Natural killer cell (primary cell): ENCODE data around the gene HS6ST2. TPM values are rescaled to one million over a fixed set of nuclear protein-coding genes. Genes with fewer than 3 reads are reported as not detected.
"Not testable (repeated sequence)": the region's sequence is repeated elsewhere in the genome, so short reads cannot be mapped to it uniquely, and the experiment has no call there.

Experiments used
- ATAC-seq, 3 donors: fragments of 150-1000 bp in 2 of 3; fragments of 200-7000 bp in 1 of 3; cut with Tn5 transposase; 1 replicate in 1 of 3; 2 replicates in 2 of 3; pipeline ENCODE4 v1.10.0; 2021; ENCODE audit warnings: mild to moderate bottlenecking in 2 of 3, moderate library complexity in 2 of 3
- DNase-seq, 2 donors: peaks; one replicate each; pipeline versions ENCODE4 v3.0.0 to v3.0.0-alpha.2; 2013 to 2021; ENCODE audit warnings: mixed read lengths in 1 of 2
- H3K27ac ChIP-seq: one replicate; pipeline ENCODE4 v1.5.1; 2013; ENCODE audit warnings: mild to moderate bottlenecking, low read length
- H3K27me3 ChIP-seq: one replicate; pipeline ENCODE4 v1.6.1; 2013; ENCODE audit warnings: low read length; ENCODE audit not compliant: control insufficient read depth, insufficient read depth
- H3K36me3 ChIP-seq: one replicate; pipeline ENCODE4 v1.6.1; 2013; ENCODE audit warnings: low read length; ENCODE audit not compliant: control insufficient read depth, insufficient read depth
- H3K4me1 ChIP-seq: one replicate; pipeline ENCODE4 v1.6.1; 2013; ENCODE audit warnings: low read length; ENCODE audit not compliant: control insufficient read depth, insufficient read depth
- H3K4me3 ChIP-seq: one replicate; pipeline ENCODE4 v1.5.1; 2013; ENCODE audit warnings: low read length
- H3K9me3 ChIP-seq: one replicate; pipeline ENCODE4 v1.6.1; 2013; ENCODE audit warnings: low read length; ENCODE audit not compliant: control insufficient read depth, insufficient read depth
- H3K27ac Mint-ChIP-seq, 2 donors: one replicate each; pipeline ENCODE4 v1.8.0; 2022; ENCODE audit warnings: mild to moderate bottlenecking in 2 of 2, mixed read lengths in 2 of 2, moderate library complexity in 1 of 2
- H3K27me3 Mint-ChIP-seq, 2 donors: one replicate each; pipeline ENCODE4 v1.8.0; 2022; ENCODE audit warnings: low read depth in 2 of 2, mixed read lengths in 2 of 2
- H3K36me3 Mint-ChIP-seq: one replicate; pipeline ENCODE4 v1.8.0; 2022; ENCODE audit warnings: mixed read lengths
- H3K4me1 Mint-ChIP-seq, 2 donors: one replicate each; pipeline ENCODE4 v1.8.0; 2022; ENCODE audit warnings: mixed read lengths in 2 of 2
- H3K4me3 Mint-ChIP-seq: one replicate; pipeline ENCODE4 v1.8.0; 2022; ENCODE audit warnings: mild to moderate bottlenecking, moderate library complexity, mixed read lengths
- H3K9me3 Mint-ChIP-seq, 2 donors: one replicate each; pipeline ENCODE4 v1.8.0; 2022; ENCODE audit warnings: mixed read lengths in 2 of 2
- WGBS: methylation state at CpG from one replicate; pipeline ENCODE4 v1.1.7; 2013; ENCODE audit warnings: missing lambda C conversion rate; ENCODE audit not compliant: insufficient coverage; 5-methylcytosine and 5-hydroxymethylcytosine counted together
- intact Hi-C: fragments of 100-400 bp; cut with micrococcal nuclease; formaldehyde crosslinking; loops from one replicate; pipeline ENCODE4 v1.14.2; 2022
- total RNA-seq, 4 donors: library from RNA; stranded (reverse); fragments of 120-200 nt in 1 of 4; gene quantifications; one replicate each; pipeline versions ENCODE4 v1.2.3 to v1.2.4, GENCODE V29; 2013 to 2022
- TF ChIP-seq, protein P1 (sequence below): fragments of 200-600 bp; IDR thresholded peaks from one replicate; pipeline ENCODE4 v1.8.0; 2022; ENCODE audit warnings: antibody characterized with exemption

HS6ST2 gene
- total RNA-seq, 3 donors from 2014 or later (not counting 1 experiment from before 2014, with no cell fraction given), result not detected

DNA sequence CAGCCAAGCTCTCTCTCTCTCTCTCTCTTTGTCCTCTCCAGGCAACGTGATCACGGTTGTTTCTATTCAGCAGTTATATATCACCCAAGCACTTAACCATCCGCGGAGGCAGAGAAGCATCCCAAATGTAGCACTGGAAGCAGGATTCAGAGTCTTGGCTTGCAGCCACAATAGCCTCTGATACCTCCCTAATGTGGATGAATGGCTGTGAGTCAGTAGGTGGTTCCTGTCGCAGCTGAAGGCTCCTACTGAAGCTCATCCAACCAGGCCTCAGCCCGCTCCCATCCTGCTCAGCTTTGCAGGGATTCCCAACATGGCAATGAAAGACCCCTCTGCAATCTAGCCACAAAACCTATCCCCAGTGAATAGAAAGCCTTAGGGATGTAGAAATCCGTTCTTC lies 5.1 kb downstream of the HS6ST2 start:
- TF ChIP-seq, protein P1, sequence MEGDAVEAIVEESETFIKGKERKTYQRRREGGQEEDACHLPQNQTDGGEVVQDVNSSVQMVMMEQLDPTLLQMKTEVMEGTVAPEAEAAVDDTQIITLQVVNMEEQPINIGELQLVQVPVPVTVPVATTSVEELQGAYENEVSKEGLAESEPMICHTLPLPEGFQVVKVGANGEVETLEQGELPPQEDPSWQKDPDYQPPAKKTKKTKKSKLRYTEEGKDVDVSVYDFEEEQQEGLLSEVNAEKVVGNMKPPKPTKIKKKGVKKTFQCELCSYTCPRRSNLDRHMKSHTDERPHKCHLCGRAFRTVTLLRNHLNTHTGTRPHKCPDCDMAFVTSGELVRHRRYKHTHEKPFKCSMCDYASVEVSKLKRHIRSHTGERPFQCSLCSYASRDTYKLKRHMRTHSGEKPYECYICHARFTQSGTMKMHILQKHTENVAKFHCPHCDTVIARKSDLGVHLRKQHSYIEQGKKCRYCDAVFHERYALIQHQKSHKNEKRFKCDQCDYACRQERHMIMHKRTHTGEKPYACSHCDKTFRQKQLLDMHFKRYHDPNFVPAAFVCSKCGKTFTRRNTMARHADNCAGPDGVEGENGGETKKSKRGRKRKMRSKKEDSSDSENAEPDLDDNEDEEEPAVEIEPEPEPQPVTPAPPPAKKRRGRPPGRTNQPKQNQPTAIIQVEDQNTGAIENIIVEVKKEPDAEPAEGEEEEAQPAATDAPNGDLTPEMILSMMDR, result no peak
- Mint-ChIP-seq H3K4me3 (no peak overlapping the region), H3K36me3 (no peaks in the 10 kb centered on the region), H3K4me1 (peaks cover 0 to 7% of the 10 kb centered on the region in 2 donors), H3K27me3 (peaks cover 29 to 43% of the 10 kb centered on the region in 2 donors), H3K27ac (no peak overlapping the region), H3K9me3 (no peaks in the 10 kb centered on the region)
- no peaks in the 10 kb centered on the region for H3K9me3 ChIP-seq
- 96% methylated on average over 4 of the region's 7 CpGs for WGBS
- intact Hi-C loops, result no loop called here
- H3K27ac ChIP-seq, result no peak overlapping the region
- no peak overlapping the region for H3K4me3 ChIP-seq
- peaks cover 13% of the 10 kb centered on the region for H3K4me1 ChIP-seq
- H3K36me3 ChIP-seq, result no peaks in the 10 kb centered on the region
- no peak for DNase-seq
- no peaks in the 10 kb centered on the region for H3K27me3 ChIP-seq
- ATAC-seq, result no peak

- no peak for DNase-seq
- no peaks in the 10 kb centered on the region for H3K4me1 ChIP-seq
- H3K9me3 ChIP-seq, result no peaks in the 10 kb centered on the region
- no peak overlapping the region for H3K27ac ChIP-seq
- Mint-ChIP-seq H3K27me3 (peaks cover 12 to 54% of the 10 kb centered on the region in 2 donors), H3K4me3 (no peak overlapping the region), H3K4me1 (no peaks in the 10 kb centered on the region), H3K36me3 (no peaks in the 10 kb centered on the region), H3K9me3 (no peaks in the 10 kb centered on the region), H3K27ac (no peak overlapping the region)
- ATAC-seq, result no peak
- H3K4me3 ChIP-seq, result no peak overlapping the region
- intact Hi-C loops, result no loop called here
- no CpG with 5 or more reads among the region's 4 CpGs for WGBS
- no peaks in the 10 kb centered on the region for H3K36me3 ChIP-seq
- TF ChIP-seq, protein P1, result no peak
- no peaks in the 10 kb centered on the region for H3K27me3 ChIP-seq
Measured at GRCh38 chrX:132948648-132949260, 9.7 kb downstream of the HS6ST2 start.

GRCh38 chrX:132945055-132945599 lies 13.3 kb downstream of the HS6ST2 start:
- H3K4me1 Mint-ChIP-seq, H3K9me3 Mint-ChIP-seq, H3K4me1 ChIP-seq, ATAC-seq, H3K9me3 ChIP-seq, DNase-seq, intact Hi-C loops, H3K4me3 Mint-ChIP-seq, H3K27me3 ChIP-seq, H3K27ac ChIP-seq, H3K27ac Mint-ChIP-seq, H3K4me3 ChIP-seq, H3K36me3 ChIP-seq, H3K36me3 Mint-ChIP-seq: not testable (repeated sequence)
- peaks cover 5 to 47% of the 10 kb centered on the region in 2 donors for H3K27me3 Mint-ChIP-seq
- WGBS, result 100% methylated on average over 1 of the region's 4 CpGs

DNA sequence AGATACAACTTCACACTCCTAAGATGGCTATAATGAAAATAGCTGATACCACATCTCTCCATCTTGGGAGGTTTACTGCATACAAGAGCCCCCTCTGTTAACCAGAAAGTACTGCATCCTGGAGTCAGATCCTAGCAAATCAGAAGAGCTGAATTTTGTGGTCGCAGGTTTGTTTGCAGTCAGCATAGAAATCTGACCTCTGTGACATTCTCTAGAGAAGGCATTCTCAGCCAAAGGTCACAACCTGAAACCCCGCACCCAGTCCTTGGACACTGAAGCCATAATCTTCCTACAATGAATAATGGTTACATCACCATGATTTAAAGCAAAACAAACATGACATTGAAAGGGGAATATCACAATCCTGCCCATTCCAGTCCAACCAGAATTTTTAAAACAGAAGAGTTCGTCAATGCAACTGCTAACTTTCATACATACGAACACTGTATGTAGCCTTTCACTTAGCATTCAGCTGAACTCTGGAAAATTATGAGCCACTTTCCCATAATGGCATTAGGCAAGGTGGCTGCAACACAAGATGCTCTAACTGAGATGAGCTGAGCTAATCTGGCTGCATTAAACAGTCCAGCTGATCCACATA lies 17.6 kb downstream of the HS6ST2 start:
- Histone ChIP-seq H3K4me1 (no peaks in the 10 kb centered on the region), H3K9me3 (no peaks in the 10 kb centered on the region), H3K36me3 (no peaks in the 10 kb centered on the region), H3K27me3 (no peaks in the 10 kb centered on the region), H3K27ac (no peak overlapping the region), H3K4me3 (no peak overlapping the region)
- H3K27ac Mint-ChIP-seq, result no peak overlapping the region
- TF ChIP-seq, protein P1, result no peak
- H3K36me3 Mint-ChIP-seq, result no peaks in the 10 kb centered on the region
- no peaks in the 10 kb centered on the region for H3K4me1 Mint-ChIP-seq
- no peaks in the 10 kb centered on the region for H3K9me3 Mint-ChIP-seq
- H3K27me3 Mint-ChIP-seq, result peaks cover 3 to 51% of the 10 kb centered on the region in 2 donors
- no peak overlapping the region for H3K4me3 Mint-ChIP-seq
- intact Hi-C loops, result no loop called here
- no peak for DNase-seq
- ATAC-seq, result no peak
- WGBS, result 77% methylated on average over 4 of the region's 4 CpGs
